Measurements from ENCODE around the gene RBP5.

- TF ChIP-seq CTCF (IDR thresholded peaks at IDR 0.05; ENCODE audit: low read depth, low read length, missing input control): no peak
- no peak for TF ChIP-seq TAF1 (conservative IDR thresholded peaks at IDR 0.05)
- TF ChIP-seq MAX (IDR thresholded peaks at IDR 0.05): no peak
- no peak for TF ChIP-seq REST (IDR thresholded peaks at IDR 0.05)
- TF ChIP-seq JUND (IDR thresholded peaks at IDR 0.05): no peak
- TF ChIP-seq RAD21 (IDR thresholded peaks at IDR 0.05): no peak
- no peak for TF ChIP-seq ZBTB33 (IDR thresholded peaks at IDR 0.05)
- TF ChIP-seq RXRA (IDR thresholded peaks at IDR 0.05): no peak
- no peak for TF ChIP-seq EGR1 (IDR thresholded peaks at IDR 0.05; ENCODE audit: low read depth in 2 of 2)
- no peak for TF ChIP-seq YY1 (IDR thresholded peaks at IDR 0.05)
- no peak for TF ChIP-seq SP1 (IDR thresholded peaks at IDR 0.05)
Observed at GRCh38 chr12:7078163-7078562, 50.5 kb downstream of the RBP5 start.

Data from liver (tissue), 3 donors.